ENCODE data around the gene ARMC2. TPM values are rescaled to one million over a fixed set of nuclear protein-coding genes. Genes with fewer than 3 reads are reported as not detected.

Gene ARMC2
- total and polyA plus RNA-seq, 2 of the 4 experiments (the other 2 are of a cell fraction), result 0.72 to 3.9 TPM

DNA sequence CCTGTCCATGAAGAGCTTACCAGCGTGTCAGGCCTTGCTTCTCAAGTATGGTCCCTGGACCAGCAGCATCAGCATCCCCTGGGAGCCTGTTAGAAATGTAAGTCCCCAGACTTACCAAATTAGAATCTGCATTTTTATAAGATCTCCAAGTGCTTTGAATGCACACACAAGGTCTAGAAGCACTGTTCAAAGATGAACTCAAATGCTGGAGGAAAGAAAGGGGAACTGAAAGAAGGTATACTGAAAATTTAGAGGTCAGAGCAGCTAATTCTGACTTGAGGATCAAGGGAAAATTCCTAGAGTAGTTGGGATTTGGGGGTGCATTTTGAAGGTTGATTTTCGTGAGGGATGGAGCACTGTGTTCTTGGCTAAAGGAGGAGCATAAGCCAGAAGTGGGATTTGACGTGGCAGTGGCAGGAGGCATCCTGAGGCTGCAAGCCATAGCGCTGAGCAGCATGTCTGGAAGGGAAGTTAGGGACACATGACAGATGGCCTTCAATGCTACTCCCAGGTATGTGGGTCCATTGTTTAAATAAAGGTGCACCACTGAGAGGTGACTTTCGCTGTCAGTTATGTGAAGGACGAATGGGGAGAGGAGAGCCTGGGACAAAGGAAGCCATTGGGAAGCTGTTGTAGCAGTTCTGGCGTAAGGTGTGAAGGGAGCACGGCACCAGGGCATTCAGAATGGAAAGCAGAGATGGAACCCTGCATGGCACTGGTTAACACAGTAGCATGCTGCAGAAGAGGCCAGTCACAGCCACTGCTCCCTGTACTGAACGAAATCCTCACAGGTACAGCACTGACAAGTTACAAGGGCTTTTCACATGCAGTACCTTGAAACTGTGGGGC, 36.2 kb downstream of the ARMC2 start:
- no peak overlapping the region for H4K5ac ChIP-seq (ENCODE audit: low read depth, low read length)
- H2AFZ ChIP-seq (replicated peaks; ENCODE audit: low read length, poor library complexity), result peak overlapping the region; percentile 2
- ChIA-PET CTCF (interaction anchor here (1.3 kb wide), 1 partner anchor 9 kb away, joined by 3 read pairs; no protein-coding TSS in a partner anchor), POLR2A (ENCODE audit: unreplicated experiment) (no interaction called here)
- H3K56ac ChIP-seq (ENCODE audit: extremely low read depth, insufficient read depth, low read length), result no peak overlapping the region
- 95% methylated on average over 4 of the region's 9 CpGs; no CpG with 5 or more reads in 1 of the 2 experiments for WGBS, 2 experiments (ENCODE audit: extremely low coverage in 2 of 2, insufficient read length in 1 of 2)
- no peak overlapping the region for H3K18ac ChIP-seq (ENCODE audit: low read depth, low read length)
- ATAC-seq (ENCODE audit: low read depth), result no peak
- H2AK5ac ChIP-seq (ENCODE audit: low read depth, low read length), result no peak overlapping the region
- H3K9me1 ChIP-seq (ENCODE audit: insufficient read depth, low read length), result 0 out of 2 replicates have a peak, but pooled peaks cover 9% of the 10 kb centered on the region
- no peak overlapping the region for H2BK5ac ChIP-seq (ENCODE audit: low read depth, low read length, poor library complexity, severe bottlenecking)
- H3K4me2 ChIP-seq (ENCODE audit: low read depth, low read length), result no peak overlapping the region
- intact Hi-C loops (cut with micrococcal nuclease), result no loop called here
- H3K4ac ChIP-seq (ENCODE audit: low read depth, low read length), result no peak overlapping the region
- H3K9me3 ChIP-seq (ENCODE audit: control insufficient read depth, insufficient read depth, low read length), result no peaks in the 10 kb centered on the region
- no peak overlapping the region for H3K27ac ChIP-seq (ENCODE audit: insufficient read depth, low read length)
- no peaks in the 10 kb centered on the region for H3K27me3 ChIP-seq (ENCODE audit: control insufficient read depth, insufficient read depth, low read length)
- H3K4me3 ChIP-seq (ENCODE audit: insufficient read depth, low read depth, low read length), result no peak overlapping the region
- H3K14ac ChIP-seq (replicated peaks; ENCODE audit: low read depth, low read length), result no peak overlapping the region
- H2BK15ac ChIP-seq (ENCODE audit: low read depth, low read length), result no peak overlapping the region
- H3K23ac ChIP-seq (ENCODE audit: low read depth, low read length), result no peak overlapping the region
- no peaks in the 10 kb centered on the region; the same call in 1 of the 2 replicates for H3K4me1 ChIP-seq (ENCODE audit: control insufficient read depth, insufficient read depth, low read length)
- H4K8ac ChIP-seq (ENCODE audit: low read depth in 2 of 2, low read length in 2 of 2), result no peak overlapping the region
- H2AK9ac ChIP-seq (replicated peaks; ENCODE audit: low read depth, low read length, poor library complexity), result no peak overlapping the region
- H2BK120ac ChIP-seq (ENCODE audit: low read depth, low read length), result no peak overlapping the region
- no peaks in the 10 kb centered on the region for H4K20me1 ChIP-seq (ENCODE audit: insufficient read depth, low read length)
- DNase-seq, result no peak
- no peaks in the 10 kb centered on the region for H3K36me3 ChIP-seq (ENCODE audit: control insufficient read depth, insufficient read depth, low read length)
- in situ Hi-C loops (cut with MboI; ENCODE audit: low sequenced_read_pairs), result no loop called here
- no TSS peak for BruUV-seq (replicated peaks)
- no peaks in the 10 kb centered on the region for H3K79me1 ChIP-seq (ENCODE audit: low read depth in 1 of 2, low read length in 2 of 2)
- H4K91ac ChIP-seq (ENCODE audit: insufficient read depth, low read depth, low read length), result no peak overlapping the region
- H3K9ac ChIP-seq (ENCODE audit: low read depth, low read length), result no peak overlapping the region
- dilution Hi-C loops (cut with HindIII; ENCODE audit: low sequenced_read_pairs, unreplicated experiment), result no loop called here
- H2BK20ac ChIP-seq (ENCODE audit: low read depth, low read length), result no peak overlapping the region
- TF ChIP-seq FOS (IDR thresholded peaks at IDR 0.05; ENCODE audit: low read depth, low read length) (no peak), RCOR1 (IDR thresholded peaks at IDR 0.05; ENCODE audit: insufficient replicate concordance, low read length) (no peak), ELK1 (IDR thresholded peaks at IDR 0.05; ENCODE audit: borderline replicate concordance, low read depth, low read length) (no peak), MAZ (IDR thresholded peaks at IDR 0.05; ENCODE audit: borderline replicate concordance, low read depth, low read length) (no peak), CEBPB (IDR thresholded peaks at IDR 0.05; ENCODE audit: low read depth, low read length) (no peak), MXI1 (IDR thresholded peaks at IDR 0.05; ENCODE audit: borderline replicate concordance, low read depth, low read length) (no peak), CHD1 (IDR thresholded peaks at IDR 0.05; ENCODE audit: low read depth, low read length) (no peak), USF2 (IDR thresholded peaks at IDR 0.05; ENCODE audit: low read depth, low read length) (no peak), POLR2A (IDR thresholded peaks at IDR 0.05; ENCODE audit: low read depth, low read length) (no peak), SMC3 (IDR thresholded peaks at IDR 0.05; ENCODE audit: low read depth, low read length) (no peak), BHLHE40 (IDR thresholded peaks at IDR 0.05; ENCODE audit: low read depth, low read length) (no peak), RFX5 (IDR thresholded peaks at IDR 0.05; ENCODE audit: low read depth, low read length) (no peak), MAFK (IDR thresholded peaks at IDR 0.05; ENCODE audit: low read depth, low read length) (no peak), NFE2L2 (IDR thresholded peaks at IDR 0.05; ENCODE audit: low read depth, low read length) (no peak)
- TF ChIP-seq, protein P1, sequence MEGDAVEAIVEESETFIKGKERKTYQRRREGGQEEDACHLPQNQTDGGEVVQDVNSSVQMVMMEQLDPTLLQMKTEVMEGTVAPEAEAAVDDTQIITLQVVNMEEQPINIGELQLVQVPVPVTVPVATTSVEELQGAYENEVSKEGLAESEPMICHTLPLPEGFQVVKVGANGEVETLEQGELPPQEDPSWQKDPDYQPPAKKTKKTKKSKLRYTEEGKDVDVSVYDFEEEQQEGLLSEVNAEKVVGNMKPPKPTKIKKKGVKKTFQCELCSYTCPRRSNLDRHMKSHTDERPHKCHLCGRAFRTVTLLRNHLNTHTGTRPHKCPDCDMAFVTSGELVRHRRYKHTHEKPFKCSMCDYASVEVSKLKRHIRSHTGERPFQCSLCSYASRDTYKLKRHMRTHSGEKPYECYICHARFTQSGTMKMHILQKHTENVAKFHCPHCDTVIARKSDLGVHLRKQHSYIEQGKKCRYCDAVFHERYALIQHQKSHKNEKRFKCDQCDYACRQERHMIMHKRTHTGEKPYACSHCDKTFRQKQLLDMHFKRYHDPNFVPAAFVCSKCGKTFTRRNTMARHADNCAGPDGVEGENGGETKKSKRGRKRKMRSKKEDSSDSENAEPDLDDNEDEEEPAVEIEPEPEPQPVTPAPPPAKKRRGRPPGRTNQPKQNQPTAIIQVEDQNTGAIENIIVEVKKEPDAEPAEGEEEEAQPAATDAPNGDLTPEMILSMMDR (conservative IDR thresholded peaks at IDR 0.05; ENCODE audit: low read depth, low read length), result no peak
